ENCODE data around the gene S1PR2. TPM values are rescaled to one million over a fixed set of nuclear protein-coding genes. Genes with fewer than 3 reads are reported as not detected.
A peak's percentile ranks its signal among the peaks of the same experiment; 100 is the strongest.

The S1PR2 gene, protein sequence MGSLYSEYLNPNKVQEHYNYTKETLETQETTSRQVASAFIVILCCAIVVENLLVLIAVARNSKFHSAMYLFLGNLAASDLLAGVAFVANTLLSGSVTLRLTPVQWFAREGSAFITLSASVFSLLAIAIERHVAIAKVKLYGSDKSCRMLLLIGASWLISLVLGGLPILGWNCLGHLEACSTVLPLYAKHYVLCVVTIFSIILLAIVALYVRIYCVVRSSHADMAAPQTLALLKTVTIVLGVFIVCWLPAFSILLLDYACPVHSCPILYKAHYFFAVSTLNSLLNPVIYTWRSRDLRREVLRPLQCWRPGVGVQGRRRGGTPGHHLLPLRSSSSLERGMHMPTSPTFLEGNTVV
- total RNA-seq (10 to 100 TPM; 15.2 to 32.1 TPM), polyA plus RNA-seq (10 to 100 TPM in 1 of 2 donors, 1 to 10 TPM in 1; 6.5 to 10.9 TPM)
- long read RNA-seq, donor 1, transcript S1PR2-201 (2 exons, 3,584 nt), result major isoform, 12 of 45 reads
- long read RNA-seq, donor 1, partial matches to known transcripts, result 12 of 45 reads
- long read RNA-seq, donor 1, other reads (novel, unspliced or antisense), result 21 of 45 reads
- long read RNA-seq, donor 2, transcript S1PR2-201 (2 exons, 3,584 nt), result major isoform, 8 of 8 reads
- long read RNA-seq, donor 2, partial matches to known transcripts, result 0 of 8 reads
- long read RNA-seq, donor 2, other reads (novel, unspliced or antisense), result 0 of 8 reads
- long read RNA-seq, donor 3, transcript S1PR2-201 (2 exons, 3,584 nt), result major isoform, 9 of 9 reads
- long read RNA-seq, donor 3, partial matches to known transcripts, result 0 of 9 reads
- long read RNA-seq, donor 3, other reads (novel, unspliced or antisense), result 0 of 9 reads
- long read RNA-seq, donor 4, transcript S1PR2-201 (2 exons, 3,584 nt), result major isoform, 6 of 6 reads
- long read RNA-seq, donor 4, partial matches to known transcripts, result 0 of 6 reads
- long read RNA-seq, donor 4, other reads (novel, unspliced or antisense), result 0 of 6 reads
- long read RNA-seq, donor 5, transcript S1PR2-201 (2 exons, 3,584 nt), result major isoform, 11 of 11 reads
- long read RNA-seq, donor 5, partial matches to known transcripts, result 0 of 11 reads
- long read RNA-seq, donor 5, other reads (novel, unspliced or antisense), result 0 of 11 reads

DNA sequence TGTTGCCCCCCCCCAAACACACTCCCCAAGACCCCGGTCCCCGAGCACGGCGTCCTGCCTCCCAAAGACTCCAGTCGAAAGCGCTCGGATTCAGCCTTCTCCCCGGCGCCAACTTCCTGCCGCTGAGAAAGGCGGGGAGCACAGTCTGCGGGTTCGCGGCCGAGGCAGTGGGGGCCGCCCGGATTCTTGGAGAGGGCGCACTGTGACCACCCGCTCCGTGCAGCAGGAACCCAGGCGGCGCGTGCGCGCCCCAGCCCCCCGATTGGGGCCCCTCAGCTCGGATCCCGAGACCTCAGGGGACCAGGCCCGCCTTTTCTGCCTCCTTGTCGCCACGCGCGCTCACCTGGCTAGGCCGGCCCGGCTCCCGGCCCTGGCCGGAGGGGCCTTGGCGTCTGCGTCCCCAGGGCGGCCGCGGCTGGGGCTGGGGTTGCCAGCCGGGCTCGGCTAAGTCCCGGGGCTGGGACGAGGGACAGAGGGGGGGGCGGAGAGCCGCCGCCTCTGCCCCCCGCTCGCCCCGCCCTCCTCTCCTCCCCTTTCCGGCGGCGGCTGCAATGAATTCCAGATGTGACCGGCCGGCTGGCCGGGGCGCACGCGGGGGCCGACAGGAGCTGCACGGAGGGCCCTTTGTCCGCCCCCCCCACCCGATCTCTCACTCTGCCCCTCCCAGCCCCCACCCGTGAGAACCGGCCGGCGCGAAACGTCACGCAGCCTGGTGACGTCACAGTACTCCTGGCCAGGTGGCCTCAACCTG, at the start of gene S1PR2:
S1PR2 (minus strand) TSS at position 471 of the 751 bp plus-strand sequence. CDS start 6,426 bp downstream, outside the sequence.
- H3K4me1 ChIP-seq (ENCODE audit: control insufficient read depth in 5 of 5, insufficient read depth in 5 of 5, low read length in 5 of 5), result peaks cover 0 to 53% (median 28%) of the 10 kb centered on the region in 5 donors
- peaks cover 0 to 17% (median 3%) of the 10 kb centered on the region in 4 donors for H3K36me3 ChIP-seq (ENCODE audit: control insufficient read depth in 4 of 4, insufficient read depth in 4 of 4, low read length in 4 of 4)
- peak within 1 kb of the TSS; percentile 77 for H3K4me3 ChIP-seq
- peak; percentile 93 to 94 (median 94) for DNase-seq
- H3K27ac ChIP-seq (ENCODE audit: low read depth in 1 of 2, low read length in 1 of 2), result peak within 1 kb of the TSS; percentile 86 to 92
- TF ChIP-seq CTCF (IDR thresholded peaks at IDR 0.05; ENCODE audit: control extremely low read depth, extremely low read depth), result no peak
- H3K9ac ChIP-seq (ENCODE audit: insufficient read depth in 1 of 2, low read length in 2 of 2), result peak within 1 kb of the TSS; percentile 84 to 89
- no peaks in the 10 kb centered on the region for H3K9me3 ChIP-seq (ENCODE audit: control insufficient read depth in 4 of 4, insufficient read depth in 3 of 4, low read length in 3 of 4)
- WGBS, 2 donors, result 0 to 1% methylated on average over 50 to 72 of the region's 73 CpGs
- ATAC-seq (ENCODE audit: insufficient read depth, low FRiP score), result peak; percentile 78
- no peaks in the 10 kb centered on the region for H3K27me3 ChIP-seq (ENCODE audit: control insufficient read depth in 3 of 3, insufficient read depth in 3 of 3, low read length in 2 of 3)

DNA sequence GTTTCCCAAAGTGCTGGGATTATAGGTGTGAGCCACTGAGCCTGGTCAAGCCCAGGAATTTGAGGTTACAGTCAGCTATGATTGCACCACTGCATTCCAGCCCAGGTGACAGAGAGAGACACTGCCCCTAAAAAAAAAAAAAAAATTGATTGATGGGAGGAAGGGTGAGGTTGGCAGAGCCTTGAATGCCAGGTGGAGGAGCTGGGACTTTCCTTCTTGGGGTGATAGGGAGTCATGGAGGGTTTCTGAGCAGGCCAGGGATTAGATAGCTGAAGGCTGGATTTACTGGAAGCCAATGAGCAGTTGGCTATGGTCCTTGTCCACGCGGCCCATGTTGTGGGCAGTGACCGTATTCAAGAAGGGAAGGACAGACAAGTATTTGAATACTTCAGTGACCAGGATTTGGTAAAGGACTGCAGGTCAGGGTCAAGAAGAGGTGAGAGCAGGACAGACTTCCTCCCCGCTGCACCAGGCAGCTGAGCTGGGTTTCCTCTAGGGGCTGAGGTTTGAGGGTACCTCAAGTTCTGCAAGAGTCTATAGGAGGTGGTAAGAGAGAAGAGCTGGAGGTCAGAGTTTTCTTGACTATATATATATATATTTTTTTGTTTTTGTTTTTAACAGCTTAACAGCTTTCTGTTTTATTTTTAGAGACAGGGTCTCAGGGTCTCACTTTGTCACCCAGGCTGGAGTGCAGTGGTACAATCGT, 48.8 kb upstream of the S1PR2 start:
- DNase-seq (no peak), ATAC-seq (ENCODE audit: insufficient read depth, low FRiP score) (no peak)
- H3K27ac ChIP-seq (ENCODE audit: low read depth in 1 of 2, low read length in 1 of 2), result peak overlapping the region in 1 of 2 donors; percentile 21
- H3K27me3 ChIP-seq (ENCODE audit: control insufficient read depth in 3 of 3, insufficient read depth in 3 of 3, low read length in 2 of 3), result no peaks in the 10 kb centered on the region
- H3K9ac ChIP-seq (ENCODE audit: insufficient read depth in 1 of 2, low read length in 2 of 2), result no peak overlapping the region
- no peak overlapping the region for H3K4me3 ChIP-seq
- no peak for TF ChIP-seq CTCF (IDR thresholded peaks at IDR 0.05; ENCODE audit: control extremely low read depth, extremely low read depth)
- H3K36me3 ChIP-seq (ENCODE audit: control insufficient read depth in 4 of 4, insufficient read depth in 4 of 4, low read length in 4 of 4), result peaks cover 0 to 44% (median 0%) of the 10 kb centered on the region in 4 donors
- 54 to 56% methylated on average over 5 of the region's 5 CpGs for WGBS, 2 donors
- no peaks in the 10 kb centered on the region for H3K9me3 ChIP-seq (ENCODE audit: control insufficient read depth in 4 of 4, insufficient read depth in 3 of 4, low read length in 3 of 4)
- H3K4me1 ChIP-seq (ENCODE audit: control insufficient read depth in 5 of 5, insufficient read depth in 5 of 5, low read length in 5 of 5), result peaks cover 0 to 9% (median 3%) of the 10 kb centered on the region in 5 donors

DNA sequence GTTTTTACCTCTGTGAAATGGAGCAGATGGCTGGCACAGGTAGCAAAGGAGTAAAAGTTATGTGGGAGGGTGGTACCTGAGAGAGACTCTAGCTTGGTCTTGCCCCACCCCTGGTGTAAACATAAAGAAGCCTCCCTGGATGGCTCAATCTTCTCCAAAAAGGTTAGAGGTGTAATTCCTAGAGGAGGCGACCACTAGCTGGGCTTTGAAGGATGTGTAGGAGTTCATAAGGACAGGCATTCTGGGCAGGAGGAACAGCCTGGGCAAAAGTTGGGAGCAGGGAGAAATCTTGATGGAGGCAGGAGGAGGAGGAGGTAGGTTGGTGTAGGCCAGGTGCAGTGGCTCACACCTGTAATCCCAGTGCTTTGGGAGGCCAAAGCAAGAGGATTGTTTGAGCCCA, 47.8 kb upstream of the S1PR2 start:
- peaks cover 0 to 38% (median 0%) of the 10 kb centered on the region in 4 donors for H3K36me3 ChIP-seq (ENCODE audit: control insufficient read depth in 4 of 4, insufficient read depth in 4 of 4, low read length in 4 of 4)
- no peak overlapping the region for H3K4me3 ChIP-seq
- no peaks in the 10 kb centered on the region for H3K9me3 ChIP-seq (ENCODE audit: control insufficient read depth in 4 of 4, insufficient read depth in 3 of 4, low read length in 3 of 4)
- 95 to 100% methylated on average over 1 of the region's 1 CpG for WGBS, 2 donors
- H3K27me3 ChIP-seq (ENCODE audit: control insufficient read depth in 3 of 3, insufficient read depth in 3 of 3, low read length in 2 of 3), result no peaks in the 10 kb centered on the region
- no peak for ATAC-seq (ENCODE audit: insufficient read depth, low FRiP score)
- H3K9ac ChIP-seq (ENCODE audit: insufficient read depth in 1 of 2, low read length in 2 of 2), result no peak overlapping the region
- no peak for TF ChIP-seq CTCF (IDR thresholded peaks at IDR 0.05; ENCODE audit: control extremely low read depth, extremely low read depth)
- no peak overlapping the region for H3K27ac ChIP-seq (ENCODE audit: low read depth in 1 of 2, low read length in 1 of 2)
- DNase-seq, result no peak
- H3K4me1 ChIP-seq (ENCODE audit: control insufficient read depth in 5 of 5, insufficient read depth in 5 of 5, low read length in 5 of 5), result peaks cover 0 to 10% (median 3%) of the 10 kb centered on the region in 5 donors

All from lung (tissue), 16 donors.